ENCODE results near the gene MACROD2. TPM values are rescaled to one million over a fixed set of nuclear protein-coding genes. Genes with fewer than 3 reads are reported as not detected.

MACROD2 gene
- total RNA-seq, 1 donor from 2014 or later = 78.2 TPM

GRCh38 chr20:14406495-14406894 lies 411.2 kb downstream of the MACROD2 start:
- Histone ChIP-seq H3K27me3 (no peaks in the 10 kb centered on the region), H3K4me3 (no peak overlapping the region), H3K27ac (no peak overlapping the region), H3K36me3 (no peaks in the 10 kb centered on the region), H3K9me3 (no peaks in the 10 kb centered on the region), H3K4me1 (no peaks in the 10 kb centered on the region)
- intact Hi-C loops (cut with DNase I) = no loop called here
- DNase-seq (no peak), ATAC-seq (no peak)
- no peak for TF ChIP-seq CTCF (IDR thresholded peaks at IDR 0.05)

GRCh38 chr20:14407336-14407735 lies 412.0 kb downstream of the MACROD2 start:
- no peaks in the 10 kb centered on the region for H3K27me3 ChIP-seq
- ATAC-seq = no peak
- no peak for DNase-seq
- TF ChIP-seq CTCF (IDR thresholded peaks at IDR 0.05) = no peak
- intact Hi-C loops (cut with DNase I) = no loop called here
- H3K36me3 ChIP-seq = no peaks in the 10 kb centered on the region
- H3K4me1 ChIP-seq = no peaks in the 10 kb centered on the region
- H3K4me3 ChIP-seq = no peak overlapping the region
- peaks cover 3% of the 10 kb centered on the region for H3K9me3 ChIP-seq
- no peak overlapping the region for H3K27ac ChIP-seq

GRCh38 chr20:14410869-14411555 lies 415.7 kb downstream of the MACROD2 start:
- Histone ChIP-seq H3K27me3 (no peaks in the 10 kb centered on the region), H3K36me3 (no peaks in the 10 kb centered on the region), H3K4me1 (no peaks in the 10 kb centered on the region), H3K27ac (no peak overlapping the region), H3K9me3 (peaks cover 3% of the 10 kb centered on the region), H3K4me3 (no peak overlapping the region)
- no peak for DNase-seq
- intact Hi-C loops (cut with DNase I) = no loop called here
- no peak for ATAC-seq
- no peak for TF ChIP-seq CTCF (IDR thresholded peaks at IDR 0.05)

- peaks cover 3% of the 10 kb centered on the region for H3K9me3 ChIP-seq
- no peak for ATAC-seq
- no peak overlapping the region for H3K27ac ChIP-seq
- no peaks in the 10 kb centered on the region for H3K27me3 ChIP-seq
- intact Hi-C loops (cut with DNase I) = no loop called here
- TF ChIP-seq CTCF (IDR thresholded peaks at IDR 0.05) = no peak
- no peak overlapping the region for H3K4me3 ChIP-seq
- no peaks in the 10 kb centered on the region for H3K36me3 ChIP-seq
- no peak for DNase-seq
- no peaks in the 10 kb centered on the region for H3K4me1 ChIP-seq
Measured at GRCh38 chr20:14412065-14412681, 416.9 kb downstream of the MACROD2 start.

- intact Hi-C loops (cut with DNase I) = no loop called here
- Histone ChIP-seq H3K27me3 (no peaks in the 10 kb centered on the region), H3K27ac (no peak overlapping the region), H3K36me3 (no peaks in the 10 kb centered on the region), H3K4me1 (no peaks in the 10 kb centered on the region), H3K4me3 (no peak overlapping the region), H3K9me3 (peaks cover 3% of the 10 kb centered on the region)
- no peak for ATAC-seq
- DNase-seq = no peak
- TF ChIP-seq CTCF (IDR thresholded peaks at IDR 0.05) = no peak
Measured at GRCh38 chr20:14413835-14414234, 418.5 kb downstream of the MACROD2 start.

Data from upper lobe of right lung (tissue), 1 donor.